Measurements from ENCODE around the gene FOXC1.
A peak's percentile ranks its signal among the peaks of the same experiment; 100 is the strongest.

Gene FOXC1

DNA sequence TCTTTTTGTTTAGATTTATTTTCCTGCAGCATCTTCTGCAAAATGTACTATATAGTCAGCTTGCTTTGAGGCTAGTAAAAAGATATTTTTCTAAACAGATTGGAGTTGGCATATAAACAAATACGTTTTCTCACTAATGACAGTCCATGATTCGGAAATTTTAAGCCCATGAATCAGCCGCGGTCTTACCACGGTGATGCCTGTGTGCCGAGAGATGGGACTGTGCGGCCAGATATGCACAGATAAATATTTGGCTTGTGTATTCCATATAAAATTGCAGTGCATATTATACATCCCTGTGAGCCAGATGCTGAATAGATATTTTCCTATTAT is 3.2 kb downstream of the FOXC1 start:
- DNase-seq: no peak

DNA sequence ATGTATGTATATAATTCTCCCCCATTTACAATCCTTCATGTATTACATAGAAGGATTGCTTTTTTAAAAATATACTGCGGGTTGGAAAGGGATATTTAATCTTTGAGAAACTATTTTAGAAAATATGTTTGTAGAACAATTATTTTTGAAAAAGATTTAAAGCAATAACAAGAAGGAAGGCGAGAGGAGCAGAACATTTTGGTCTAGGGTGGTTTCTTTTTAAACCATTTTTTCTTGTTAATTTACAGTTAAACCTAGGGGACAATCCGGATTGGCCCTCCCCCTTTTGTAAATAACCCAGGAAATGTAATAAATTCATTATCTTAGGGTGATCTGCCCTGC is 3.6 kb downstream of the FOXC1 start:
- no peak for DNase-seq

DNA sequence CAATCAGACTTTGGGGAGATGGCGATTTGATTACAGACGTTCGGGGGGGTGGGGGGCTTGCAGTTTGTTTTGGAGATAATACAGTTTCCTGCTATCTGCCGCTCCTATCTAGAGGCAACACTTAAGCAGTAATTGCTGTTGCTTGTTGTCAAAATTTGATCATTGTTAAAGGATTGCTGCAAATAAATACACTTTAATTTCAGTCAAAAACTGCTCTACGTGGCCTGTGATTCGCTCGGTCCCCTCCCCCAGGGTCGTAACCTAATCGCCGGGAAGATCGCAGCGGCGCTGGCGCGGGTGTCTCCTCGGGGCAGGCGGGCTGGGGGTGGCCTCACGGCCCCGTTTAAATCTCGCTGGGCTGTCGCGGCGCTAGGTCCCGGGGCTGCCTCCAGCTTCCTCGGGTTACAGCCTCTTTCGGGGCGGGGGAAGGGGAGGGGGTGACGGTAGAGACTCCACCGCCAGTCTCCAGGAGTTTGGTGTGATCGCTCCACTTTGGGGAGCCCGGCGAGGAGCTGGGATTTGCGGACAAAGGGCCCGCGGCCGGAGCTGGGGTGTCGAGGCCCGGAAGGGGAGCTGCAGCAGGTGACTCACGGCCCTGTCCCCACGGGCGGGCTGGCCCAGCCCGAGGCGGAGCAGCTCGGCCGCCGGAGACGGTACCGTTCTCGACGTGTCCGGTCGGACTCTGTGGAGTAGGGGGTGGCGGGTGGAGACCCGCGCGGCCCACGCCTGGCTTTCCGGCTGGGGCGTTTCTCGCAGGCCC is 4.2 kb downstream of the FOXC1 start:
- DNase-seq: no peak

DNA sequence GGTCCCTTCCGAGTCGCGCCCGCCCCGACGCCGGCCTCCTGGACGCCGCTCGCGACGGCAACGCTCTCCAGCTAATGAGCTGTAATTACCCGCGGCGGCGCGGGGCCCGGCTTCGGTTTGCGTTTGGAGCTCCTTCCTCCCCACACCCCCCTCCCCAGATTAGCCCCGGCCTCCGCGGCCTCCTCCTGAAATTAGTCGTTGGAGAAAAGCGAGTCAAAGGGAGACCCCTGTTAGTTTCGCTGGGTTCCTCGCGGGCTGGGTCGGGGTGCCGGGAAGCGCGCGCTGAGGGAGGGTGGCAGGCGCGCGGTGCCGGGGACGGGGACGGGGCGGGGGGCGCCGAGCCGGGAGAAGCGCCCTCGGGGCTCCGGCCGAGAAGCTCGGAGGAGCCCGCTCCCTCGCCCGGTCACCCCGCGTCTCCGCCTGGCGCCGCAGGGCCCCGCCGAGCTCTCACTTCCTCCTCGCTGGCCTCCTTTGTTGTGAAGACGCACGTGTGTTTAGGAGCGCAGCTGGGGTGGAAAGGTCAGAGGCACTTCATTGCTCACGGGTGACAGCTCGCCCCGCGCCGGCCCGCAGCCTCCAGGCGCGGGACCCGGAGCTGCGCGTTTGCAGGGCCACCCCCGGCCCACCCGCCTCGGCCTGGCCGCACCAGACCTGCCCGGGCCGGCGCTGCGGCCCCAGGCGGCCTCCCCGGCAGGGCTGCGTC is 4.9 kb downstream of the FOXC1 start:
- peak; percentile 54 for DNase-seq

DNA sequence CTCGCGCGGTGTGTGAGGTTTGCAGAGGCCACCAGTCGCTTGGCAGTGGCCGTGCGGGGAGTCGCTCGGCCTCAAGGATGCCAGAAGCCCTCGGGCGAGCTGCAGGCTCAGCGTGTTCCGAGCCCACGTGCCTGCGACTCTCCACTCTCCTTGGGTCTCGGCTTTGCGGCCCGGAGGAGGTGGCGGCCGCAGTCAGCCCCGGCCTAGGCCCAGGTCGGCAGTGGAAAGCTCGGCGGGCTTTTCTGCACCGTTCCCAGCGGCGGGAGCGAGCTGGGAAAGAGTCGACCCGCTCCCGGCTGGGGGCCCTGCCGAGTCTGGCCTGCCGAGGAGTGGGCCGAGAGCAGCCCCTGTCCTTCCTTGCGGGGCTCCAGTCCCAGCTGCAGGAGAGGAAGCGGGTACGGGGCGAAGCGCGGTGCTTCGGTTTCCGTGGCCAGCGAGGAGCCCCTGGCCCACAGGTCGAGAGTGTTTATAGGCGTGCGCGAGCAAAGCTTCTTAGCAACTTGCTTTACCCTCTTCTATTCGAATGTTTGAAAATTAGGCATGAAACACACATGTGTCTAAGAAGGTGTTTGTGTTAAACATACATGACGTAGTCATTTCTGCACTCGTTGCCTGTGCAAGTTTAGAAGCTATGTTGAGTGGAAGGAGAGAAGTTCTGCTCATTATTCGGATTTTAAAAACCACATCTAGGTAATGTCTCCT is 5.6 kb downstream of the FOXC1 start:
- DNase-seq: no peak

DNA sequence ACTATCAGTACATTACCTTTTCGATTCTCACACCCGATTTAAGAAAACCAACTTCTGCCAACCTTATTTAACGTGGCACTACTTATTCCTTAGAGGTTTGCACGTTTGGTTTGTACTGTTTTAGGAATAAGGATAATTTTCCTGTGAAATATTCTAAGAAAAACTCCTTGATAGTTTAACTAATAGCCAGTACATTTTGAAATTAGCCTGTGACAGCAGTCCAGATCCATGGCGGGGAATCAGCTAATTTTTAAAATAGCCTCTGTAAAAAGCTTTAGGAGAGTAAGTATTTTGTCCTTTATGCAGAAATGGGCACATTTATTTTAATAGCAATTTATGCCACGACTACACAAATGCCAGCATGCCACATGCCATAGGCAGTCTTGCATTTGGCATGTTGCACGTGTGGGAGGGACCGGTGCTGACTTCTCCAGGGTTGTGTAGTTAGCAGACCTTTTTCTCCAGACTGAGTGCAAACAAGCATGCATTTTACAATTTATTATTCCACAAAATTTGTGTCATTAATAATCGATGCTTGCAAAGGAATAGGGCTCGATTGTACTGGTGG is 6.2 kb downstream of the FOXC1 start:
- DNase-seq: no peak

DNA sequence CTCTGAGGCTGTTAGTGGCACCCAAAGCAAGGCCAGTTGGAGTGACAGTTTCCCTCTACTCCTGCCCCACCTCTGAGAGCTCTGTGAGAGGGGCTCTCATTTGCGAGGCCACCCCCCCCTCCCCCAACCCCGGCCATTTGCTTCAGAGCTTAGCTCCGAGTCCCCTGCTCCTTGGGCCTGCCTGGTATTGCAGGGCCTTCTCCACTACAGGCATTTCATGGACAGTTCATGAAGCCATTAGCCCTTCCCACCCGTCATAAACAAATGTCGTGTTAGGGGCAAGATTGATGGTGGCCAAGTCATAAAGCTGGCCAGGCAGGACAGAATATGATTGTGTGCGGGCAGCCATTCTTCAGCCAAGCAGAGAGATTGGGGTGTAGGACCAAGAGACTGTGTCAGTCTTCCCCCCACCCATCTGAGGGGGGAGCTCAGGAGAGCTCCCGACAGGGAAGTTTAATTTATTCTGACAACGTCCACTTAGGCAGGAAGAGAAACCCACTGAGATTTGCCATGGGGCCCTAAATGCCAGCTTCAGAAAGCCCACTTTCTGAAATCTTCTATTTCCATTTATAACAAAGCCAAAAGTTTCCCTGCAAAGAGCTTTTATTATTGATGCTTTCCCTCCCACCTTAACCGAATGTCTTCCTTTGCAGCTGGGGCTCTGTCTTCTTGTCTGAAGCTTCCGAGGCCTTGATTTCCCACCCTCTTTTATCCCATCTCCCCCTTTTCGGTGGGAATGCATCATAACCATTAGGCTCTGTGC is 7.2 kb downstream of the FOXC1 start:
- no peak for DNase-seq

DNA sequence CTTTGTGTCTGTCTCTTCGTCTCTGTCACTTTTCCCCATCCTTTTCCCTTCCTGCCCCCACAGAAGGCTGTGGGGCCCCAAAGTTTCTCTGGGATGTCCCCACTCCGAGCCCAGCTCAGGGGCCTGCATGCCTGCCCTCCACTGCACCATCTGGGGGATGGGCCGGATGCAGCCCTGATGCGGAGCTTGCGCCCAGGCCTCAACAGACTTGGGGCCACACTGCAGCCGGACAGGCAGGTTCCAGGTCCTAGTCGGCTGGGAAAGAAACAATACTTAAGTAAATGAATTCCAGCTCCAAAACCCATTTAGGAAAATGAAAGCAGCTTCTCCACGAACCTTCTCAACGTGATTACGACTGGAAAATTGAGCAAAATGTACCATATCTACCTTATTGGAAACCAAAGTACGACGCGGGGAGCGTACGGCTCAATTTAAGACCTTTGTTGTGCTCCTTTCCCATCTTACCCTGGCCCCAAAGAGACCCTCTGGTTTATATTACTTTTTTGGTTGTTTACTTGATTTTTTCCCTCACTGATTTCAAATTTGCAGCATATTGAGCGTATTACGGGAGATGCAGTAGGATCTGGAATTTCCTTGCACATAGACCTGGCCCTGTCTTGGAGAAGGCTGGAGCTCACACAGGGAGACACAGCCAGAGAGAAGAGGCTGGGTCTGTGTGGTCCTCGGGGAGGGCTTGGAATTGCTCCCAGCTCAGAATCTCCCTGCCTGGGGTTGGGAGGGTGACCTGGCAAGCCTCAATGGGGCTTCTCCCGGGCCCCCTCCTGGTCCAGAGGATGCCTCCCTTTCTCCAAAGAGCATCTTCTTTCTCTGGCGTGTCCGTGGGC is 8.0 kb downstream of the FOXC1 start:
- no peak for DNase-seq

DNA sequence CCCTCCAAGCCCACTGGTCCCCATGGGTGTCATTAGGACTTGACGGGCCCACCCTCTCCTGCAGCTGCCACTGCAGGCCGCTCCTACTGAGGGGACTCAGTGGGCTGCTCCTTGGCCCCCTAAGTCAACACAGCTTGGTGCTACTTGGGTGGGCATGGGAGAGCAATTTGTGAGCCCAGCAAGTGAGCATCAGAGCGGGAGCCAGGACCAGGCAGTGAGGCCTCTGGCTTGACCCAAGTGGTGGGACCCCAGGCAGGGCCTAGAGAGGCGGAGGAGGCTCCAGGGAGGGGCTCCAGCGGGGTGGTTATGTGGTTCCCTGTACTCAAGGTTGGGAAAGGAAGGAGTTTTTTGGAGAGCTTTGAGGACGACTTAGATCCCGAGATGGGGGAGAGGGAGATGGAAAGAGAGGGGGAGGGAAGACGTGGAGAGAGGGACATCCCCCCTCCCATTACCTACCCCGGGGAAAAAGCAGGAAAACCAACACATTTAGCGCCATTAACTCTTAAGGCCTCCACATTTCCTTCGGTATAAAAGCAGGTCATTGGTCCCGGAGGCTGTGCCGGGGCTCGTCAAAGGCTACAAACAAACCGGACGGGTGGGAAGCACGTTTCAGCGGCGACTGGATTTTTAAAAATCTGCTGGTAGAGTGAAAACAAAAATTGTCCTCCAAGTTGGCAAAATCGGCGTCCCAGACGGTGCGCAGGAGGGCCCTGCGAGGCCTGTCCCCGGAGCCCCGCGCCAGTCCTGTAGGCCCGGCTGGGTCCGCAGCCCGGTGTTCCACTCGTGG is 8.8 kb downstream of the FOXC1 start:
- no peak for DNase-seq

DNA sequence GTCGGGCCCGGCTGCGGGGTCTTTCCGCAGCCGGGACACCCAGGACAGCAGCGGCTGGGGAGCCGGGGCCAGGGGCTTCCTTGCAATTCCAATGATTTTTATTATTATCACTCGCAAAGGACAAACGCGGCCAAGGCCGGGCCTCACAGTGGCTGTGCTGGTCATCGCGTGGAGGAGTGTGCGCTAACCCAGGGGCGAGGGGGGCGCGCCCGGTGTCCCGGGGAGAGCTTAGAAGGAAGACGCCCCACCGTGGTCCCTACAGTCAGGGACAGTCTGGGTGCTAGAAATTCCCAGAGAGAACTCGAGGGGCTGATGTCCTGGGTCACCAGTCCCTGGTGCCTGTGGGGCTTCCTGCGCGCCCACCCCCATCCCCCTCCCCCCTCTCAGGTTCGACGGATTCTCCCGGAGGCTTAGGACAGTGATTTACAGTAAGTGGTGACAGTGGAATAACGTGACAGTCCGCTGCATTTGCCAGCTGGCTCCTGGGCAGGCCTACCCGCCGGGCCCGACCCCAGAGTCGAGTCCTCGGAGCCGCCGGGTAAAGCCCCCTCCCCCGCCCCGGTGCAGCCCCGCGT is 9.5 kb downstream of the FOXC1 start:
- DNase-seq: no peak

DNA sequence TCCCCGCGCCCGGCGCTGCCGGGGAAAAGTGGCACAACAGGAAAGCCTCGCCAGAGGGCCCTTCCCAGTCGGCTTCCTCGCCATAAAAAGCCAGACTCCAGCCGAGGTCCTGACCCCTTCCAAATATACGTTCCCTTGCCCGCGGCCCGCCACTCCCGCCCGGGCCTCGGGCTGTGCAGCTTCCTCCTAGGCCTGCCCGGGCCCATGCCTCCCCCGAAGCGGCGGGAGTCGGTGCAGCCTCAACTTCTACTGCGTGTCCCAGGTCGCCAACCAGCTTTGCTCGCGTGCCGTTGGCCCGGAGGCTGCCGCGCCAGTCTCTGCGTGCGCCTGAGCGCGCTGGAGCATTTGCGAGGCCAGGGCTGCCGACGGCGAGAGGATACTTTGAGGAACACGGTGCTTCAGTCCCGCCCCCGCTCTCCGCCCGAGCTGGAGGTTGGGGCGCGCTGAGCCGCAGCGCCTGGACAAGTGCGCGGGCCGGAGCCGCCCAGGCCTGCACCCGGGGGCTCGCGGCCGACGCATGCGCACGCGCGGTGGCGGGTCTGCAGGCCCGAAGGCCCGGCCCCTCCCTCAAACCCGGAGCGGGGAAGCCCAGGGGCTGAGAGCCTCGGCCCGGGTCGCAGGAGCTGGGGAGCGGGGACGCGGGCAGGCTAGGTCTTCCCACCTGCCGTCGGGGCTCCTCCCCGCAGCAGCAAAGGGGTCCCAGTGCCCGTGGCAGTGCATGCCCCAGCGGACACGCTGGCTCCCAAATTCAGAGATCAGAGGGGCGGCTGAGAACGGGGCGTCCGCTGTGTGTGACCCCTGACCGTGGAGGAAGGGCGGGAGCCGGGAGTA is 10.2 kb downstream of the FOXC1 start:
- peak; percentile 62 for DNase-seq

DNA sequence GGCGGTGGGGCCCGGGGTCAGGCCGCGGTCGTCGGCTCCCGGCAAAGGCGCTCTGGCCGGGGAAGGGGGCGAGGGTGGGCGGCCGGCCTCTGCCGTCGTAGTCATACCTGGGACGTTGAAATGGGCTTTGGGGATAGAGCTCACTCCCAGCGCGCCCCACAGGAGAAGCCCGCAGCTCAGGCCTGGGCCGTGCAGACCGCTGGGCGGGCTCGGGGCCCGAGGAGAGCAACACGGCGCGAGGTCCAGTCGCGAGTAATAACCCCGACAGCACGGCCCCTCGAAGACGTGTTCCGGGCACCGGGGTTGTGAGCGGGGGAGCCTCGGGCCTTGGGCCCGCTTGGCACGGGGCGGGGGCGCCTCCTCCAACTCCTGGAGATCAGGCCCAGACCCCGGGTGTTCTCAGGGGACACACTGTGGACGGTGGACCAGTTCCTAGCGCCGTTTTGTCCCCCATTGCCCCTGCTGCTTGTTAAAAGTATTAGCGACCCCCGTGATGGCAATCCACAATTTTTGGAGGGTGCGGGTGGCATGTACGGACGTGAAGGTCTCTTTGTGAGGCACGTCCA is 10.9 kb downstream of the FOXC1 start:
- DNase-seq: no peak

DNA sequence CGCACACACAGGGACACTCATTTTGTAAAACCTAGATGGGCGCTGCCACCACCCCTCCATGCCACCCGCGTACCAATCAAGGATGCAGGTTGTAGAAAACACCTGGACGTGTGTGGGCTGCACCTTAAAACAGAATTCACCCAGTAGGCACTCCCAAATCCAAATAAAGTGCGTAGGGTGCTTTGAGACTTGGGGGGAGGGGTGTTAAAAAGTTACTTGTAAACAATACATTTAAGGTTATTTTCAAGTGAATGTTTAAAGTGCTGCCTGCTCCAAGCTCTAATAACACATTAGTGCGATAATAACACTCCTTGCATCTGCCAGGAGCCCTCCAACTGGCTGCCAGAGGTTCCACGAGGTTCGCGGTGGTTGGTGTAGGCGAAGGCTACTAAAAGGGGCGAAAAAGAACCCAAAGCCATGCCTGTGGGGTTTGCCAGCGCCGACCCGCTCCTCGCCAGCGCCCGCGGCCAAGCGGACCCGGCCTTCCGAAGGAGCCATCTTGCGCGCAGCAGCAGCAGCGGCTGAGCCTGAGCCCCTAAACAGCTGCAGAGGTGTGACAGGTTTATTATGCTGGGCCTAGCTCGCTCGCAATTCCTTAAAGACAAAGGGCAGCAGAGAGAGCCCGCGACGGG is 11.5 kb downstream of the FOXC1 start:
- no peak for DNase-seq

DNA sequence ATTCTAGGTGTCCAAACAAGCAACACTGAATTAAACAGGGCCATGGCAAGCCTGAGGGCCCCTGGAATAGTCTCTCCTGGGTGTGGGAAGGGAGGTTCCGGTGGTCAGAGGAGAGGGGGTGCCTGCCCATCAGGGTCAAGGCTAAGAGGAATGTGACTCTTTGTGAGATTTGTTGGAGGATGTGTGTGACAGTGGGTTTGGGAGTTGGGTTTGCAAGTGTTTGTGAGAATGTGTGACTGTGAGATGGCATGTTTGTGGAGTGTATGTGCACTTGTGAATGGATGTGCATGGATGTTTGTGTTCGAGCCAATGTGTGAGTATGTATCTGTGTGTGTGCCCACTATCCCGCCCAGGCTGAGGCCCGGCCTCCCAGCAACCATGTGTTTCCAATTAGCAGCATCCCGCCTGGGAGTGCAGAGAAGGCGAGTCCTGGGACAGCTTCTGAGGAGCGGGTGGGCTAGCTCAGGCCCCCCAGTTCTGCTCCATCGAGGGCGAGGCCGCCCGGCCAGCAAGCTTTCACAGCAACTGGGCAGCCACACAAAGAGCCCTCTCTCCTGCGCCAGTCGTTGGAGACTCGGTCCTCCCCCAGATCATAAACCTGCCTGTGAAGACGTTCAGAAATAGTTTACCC is 12.6 kb downstream of the FOXC1 start:
- DNase-seq: no peak

DNA sequence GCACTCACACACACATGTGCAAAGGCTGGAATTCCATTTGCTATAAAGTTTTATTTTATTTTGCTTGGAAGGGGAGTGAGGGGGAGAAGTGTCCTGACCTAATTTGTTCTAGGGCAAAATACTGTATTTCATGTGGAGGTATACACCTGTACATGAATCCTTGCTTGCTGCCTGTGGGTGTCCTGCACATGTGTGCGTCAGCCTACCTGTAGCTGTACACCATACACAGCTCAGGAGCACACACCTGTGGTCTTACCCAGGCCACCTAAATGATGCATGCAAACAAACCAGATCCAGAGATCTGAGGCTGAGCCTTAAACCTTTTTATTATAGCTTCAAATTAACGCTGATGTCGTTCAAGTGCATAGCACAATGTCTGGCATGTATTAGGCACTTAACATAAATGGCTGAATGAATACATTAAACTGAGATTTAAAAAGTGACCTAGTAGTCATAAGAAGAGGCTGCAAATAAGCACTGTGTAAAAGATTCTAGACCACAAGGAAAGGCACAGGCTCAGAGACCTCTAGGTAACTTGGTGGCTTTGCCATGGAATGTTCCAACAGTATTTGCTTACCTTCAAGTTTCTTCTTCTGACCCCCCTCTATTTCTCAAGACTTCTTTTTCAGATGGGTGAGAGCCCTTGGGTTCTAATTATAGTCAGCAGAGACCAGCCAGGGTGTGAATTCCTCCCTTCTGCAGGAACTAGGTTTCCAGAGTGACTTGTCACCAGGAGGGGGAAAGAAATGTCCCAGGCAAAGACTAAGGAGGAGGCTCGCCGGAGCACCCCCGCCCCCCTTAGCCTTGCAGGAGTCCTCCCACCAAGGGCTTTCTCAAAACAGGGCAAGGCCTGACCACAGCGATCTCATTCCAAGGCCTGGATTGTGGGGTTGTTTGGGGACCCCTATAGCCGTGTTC is 13.4 kb downstream of the FOXC1 start:
- DNase-seq: no peak

DNA sequence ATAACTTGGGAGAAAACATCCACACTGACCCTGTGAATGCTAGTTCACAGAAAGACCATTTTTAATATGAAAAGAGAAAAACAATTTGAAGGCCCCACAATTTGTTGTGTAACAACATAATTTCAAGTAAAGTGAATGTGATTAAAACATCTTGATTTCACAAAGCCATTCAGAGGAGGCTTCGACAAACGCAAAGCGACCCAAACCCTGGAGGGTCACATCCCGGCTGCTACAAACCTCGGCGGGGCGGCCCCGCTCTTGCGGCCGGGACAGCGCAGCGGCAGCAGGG is 14.0 kb downstream of the FOXC1 start:
- DNase-seq: no peak

DNA sequence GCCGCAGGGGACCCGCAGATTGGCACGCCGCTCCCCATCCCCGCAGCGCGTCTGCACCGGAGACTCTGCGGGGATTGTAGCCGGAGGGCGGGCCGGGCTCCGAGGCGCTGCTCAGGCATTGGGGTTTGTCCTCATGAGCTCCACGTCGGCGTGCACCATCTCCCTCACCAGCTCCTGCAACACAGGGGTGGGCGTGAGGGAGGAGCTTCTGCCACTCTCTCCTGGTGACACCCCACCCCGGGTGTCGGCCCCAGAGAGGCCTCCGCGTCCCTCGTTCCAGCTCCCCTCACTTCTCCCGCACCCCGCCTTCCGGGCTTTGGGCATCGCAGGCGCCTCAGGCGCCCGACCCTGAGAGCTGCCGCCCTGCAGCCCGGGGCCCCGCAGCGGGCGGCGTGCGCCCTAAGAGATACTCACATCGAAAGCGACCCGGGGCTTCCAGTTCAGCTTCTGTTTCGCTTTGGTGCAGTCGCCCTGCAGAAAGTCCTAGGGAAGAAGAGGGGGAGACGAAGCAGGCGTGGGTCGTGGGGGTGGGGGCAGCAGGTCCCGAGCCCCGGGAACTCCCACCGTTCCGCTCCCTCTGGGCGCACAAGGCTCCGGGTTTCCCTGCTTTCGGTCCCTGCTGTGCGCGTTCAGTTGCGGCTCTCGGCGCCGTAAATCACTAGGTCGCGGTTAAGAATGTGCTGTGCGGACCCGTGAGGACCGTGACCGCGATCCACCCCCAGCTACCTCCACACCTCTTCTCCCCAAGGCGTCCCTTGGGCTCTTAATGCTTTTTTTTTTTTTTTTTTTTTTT is 14.5 kb downstream of the FOXC1 start:
- DNase-seq: peak; percentile 23
